GM12891 (cell line): ENCODE results near the gene CBX2.
"Not testable (repeated sequence)": the region's sequence is repeated elsewhere in the genome, so short reads cannot be mapped to it uniquely, and the experiment has no call there.

Experiments used
- PAX5 ChIP-seq: IDR thresholded peaks from 2 replicates; pipeline ENCODE4 v1.6.1; 2011; ENCODE audit warnings: low read length, moderate library complexity, mild to moderate bottlenecking; ENCODE audit not compliant: insufficient read depth, severe bottlenecking
- POLR2A ChIP-seq: IDR thresholded peaks from 2 replicates; pipeline ENCODE4 v1.6.1; 2011; ENCODE audit warnings: low read depth, low read length, control low read depth
- SPI1 ChIP-seq: IDR thresholded peaks from 2 replicates; pipeline ENCODE4 v1.6.1; 2011; ENCODE audit warnings: low read depth, low read length, control low read depth

GRCh38 chr17:79754903-79755302, 23.0 kb upstream of the CBX2 start:
- TF ChIP-seq POLR2A, SPI1, PAX5: not testable (repeated sequence)
